T1000 (cell line): Measurements from ENCODE around the gene CPHXL.

ENCODE experiments used
- DNase-seq: peaks from one replicate; lab custom pipeline; 2025; ENCODE audit warnings: mixed read lengths; lab: John Stamatoyannopoulos, UW

CPHXL gene

DNA sequence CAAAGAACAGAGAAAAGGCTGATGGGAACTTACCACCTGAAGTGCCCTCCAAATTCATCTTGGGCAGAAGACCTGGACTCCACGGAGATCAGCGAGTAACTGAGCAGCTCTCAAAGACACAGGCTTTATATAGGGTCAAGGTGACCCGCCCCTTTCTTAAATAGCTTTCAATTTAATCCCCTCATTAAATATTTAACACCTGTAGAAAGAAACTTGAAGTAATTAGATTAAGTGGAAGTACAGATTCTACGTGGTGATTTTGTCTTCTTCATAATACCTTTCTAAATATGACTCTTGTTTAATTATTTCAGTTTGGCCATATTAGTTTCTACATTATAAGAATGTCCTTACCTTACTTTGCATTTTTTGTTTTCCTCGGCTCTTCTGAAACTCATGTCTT is 24.9 kb downstream of the CPHXL start, which contains the start of gene DUXB:
Gene DUXB, minus strand, starts transcription at position 101 of the 400 bp plus-strand sequence. Its CDS starts 43 bp downstream, at position 58.
- no peak for DNase-seq

DNA sequence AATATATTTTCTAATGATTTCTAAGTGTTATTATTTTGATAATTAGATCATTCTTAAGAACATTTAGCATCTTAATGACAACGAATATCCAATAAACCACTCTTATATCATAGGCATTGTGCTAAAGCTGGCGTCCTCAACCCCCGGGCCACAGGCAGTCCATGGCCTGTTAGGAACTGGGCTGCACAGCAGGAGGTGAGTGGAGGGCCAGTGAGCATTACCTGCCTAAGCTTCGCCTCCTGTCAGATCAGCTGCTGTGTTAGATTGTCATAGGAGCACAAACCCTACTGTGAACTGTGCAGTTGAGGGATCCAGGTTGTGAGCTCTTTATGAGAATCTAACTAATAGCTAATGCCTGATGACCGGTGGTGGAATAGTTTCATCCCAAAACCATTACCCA is 28.7 kb downstream of the CPHXL start:
- no peak for DNase-seq

DNA sequence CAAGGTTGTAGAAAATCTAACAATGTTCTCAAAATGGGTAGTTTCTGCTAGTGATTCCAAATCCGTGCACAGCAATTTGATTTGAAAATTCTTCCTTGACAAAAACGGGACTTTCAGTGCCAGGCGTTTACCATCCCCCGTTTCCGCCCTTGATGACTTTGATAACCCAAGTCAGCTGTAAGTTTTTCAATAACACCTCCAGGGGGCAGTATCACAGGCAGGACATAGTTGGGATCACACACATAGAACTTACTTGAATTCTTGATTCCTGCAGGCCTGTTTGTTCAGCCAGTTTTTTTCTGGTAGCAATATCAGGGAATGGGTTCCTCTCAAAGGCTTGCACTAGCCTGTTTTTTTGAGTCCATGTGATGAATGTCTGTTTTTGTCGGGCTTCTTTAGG is 30.6 kb downstream of the CPHXL start:
- no peak for DNase-seq

DNA sequence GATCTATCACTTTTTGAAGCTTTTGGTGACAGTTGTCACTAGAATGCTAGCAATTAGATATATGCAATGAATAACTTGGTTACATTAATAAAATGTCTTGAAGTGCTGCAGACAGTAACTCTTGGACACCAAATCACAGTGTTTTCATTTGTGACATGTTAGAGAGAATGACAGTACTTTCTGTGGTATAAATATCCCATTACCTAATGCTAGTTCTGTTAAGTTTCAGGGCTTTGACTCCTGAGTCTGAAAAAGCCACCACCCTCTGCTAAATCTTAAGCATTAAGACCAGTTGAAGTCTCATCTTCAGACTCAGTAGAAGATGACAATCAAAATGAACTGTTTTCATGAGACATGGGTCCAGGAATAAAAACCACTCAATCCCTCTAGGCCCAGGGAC is 38.9 kb downstream of the CPHXL start:
- DNase-seq = no peak

DNA sequence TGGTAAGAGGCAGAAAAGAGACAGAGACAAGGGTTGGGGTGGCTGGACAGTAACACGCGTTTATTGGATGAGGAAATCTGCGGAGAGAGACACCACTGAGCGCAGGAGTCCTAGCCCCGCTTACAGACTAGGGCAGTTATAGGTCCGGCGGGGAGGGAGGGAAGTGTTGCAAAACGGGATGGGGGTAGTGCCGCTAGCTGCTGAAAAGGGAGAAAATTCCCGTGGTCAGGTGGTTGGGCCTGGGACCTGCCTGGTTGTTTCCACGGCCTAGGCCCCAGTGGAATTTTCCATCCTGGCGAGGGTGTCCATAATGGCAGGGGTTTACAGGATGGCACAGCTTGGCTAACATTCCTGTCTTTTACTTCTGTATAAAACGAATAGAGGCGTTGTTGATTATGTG is 44.0 kb downstream of the CPHXL start:
- DNase-seq = no peak

DNA sequence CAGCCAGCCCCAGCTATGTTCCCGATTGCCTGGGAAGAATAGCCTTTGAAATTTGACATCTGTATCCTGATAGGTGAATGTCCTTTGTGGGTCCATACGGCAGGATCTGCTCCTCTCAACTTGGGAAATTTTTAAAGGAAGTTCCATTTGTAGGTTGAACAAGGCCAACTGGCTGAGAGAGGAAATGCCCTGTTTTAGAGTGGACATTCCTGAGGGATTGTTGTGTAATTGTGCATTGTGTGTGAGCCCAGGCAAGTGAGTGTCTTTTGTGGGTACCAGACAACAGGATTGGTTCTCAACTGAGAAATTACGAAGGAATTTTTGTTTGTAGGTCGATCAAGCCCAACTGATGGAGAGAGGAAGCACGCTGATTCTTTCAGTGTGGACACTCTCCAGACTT is 46.9 kb downstream of the CPHXL start:
- no peak for DNase-seq

DNA sequence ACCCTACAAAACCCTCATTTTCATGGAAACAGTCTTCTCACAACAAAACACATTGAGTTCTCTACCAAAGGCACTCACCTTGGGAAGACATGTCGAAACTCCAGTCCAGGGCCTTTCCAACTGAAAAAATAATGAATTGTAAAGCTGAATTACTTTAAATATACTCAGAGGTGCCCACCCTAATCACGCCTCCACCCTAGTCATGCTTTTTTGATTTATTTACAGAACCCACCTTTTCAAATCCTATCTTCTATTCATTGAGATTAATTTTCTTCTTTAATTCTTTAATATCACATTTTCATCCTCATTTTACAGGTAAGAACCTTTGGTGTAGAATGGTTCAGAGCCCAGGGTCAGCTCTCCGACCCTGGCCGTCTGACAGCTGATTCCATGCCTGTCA is 49.4 kb downstream of the CPHXL start, which contains the start of gene CPHXL2:
Gene CPHXL2, minus strand, starts transcription at position 101 of the 400 bp plus-strand sequence. Its CDS starts 10 bp downstream, at position 91.
- DNase-seq = no peak

DNA sequence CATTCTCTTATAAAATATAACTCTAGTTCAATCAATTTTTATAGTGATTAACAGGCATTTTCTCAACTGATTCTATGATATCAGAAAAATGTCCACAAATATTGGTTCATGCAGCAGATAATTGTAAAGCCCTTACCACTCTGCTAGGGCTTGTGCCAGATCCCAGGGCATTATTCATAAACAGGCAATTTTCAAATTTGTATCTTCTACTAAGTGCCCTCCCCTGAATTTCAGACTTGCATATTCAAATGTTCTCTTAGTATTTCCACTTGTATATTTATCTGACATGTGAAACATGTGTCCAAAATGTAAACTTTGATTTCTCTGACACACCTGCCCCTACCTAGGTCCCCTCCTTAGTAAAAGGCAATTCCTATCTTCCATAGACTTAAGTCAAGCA is 58.8 kb downstream of the CPHXL start:
- no peak for DNase-seq
